GM18507 (cell line): ENCODE results near the gene DNM2.

Experiments used
- DNase-seq: peaks from one replicate; pipeline ENCODE4 v3.0.0; 2011; ENCODE audit warnings: low read depth; ENCODE audit not compliant: insufficient read length; ENCODE audit errors: extremely low spot score
- FAIRE-seq: peaks from 2 replicates; lab custom pipeline; 2011; peaks lifted over from hg19 to GRCh38; lab: Jason Lieb, UNC

DNM2 gene

GRCh38 chr19:10805065-10805757 is 87.3 kb downstream of the DNM2 start:
- no peak for FAIRE-seq
- DNase-seq = no peak

- no peak for FAIRE-seq
- no peak for DNase-seq
Measured at GRCh38 chr19:10805758-10806247, 87.9 kb downstream of the DNM2 start.

DNA sequence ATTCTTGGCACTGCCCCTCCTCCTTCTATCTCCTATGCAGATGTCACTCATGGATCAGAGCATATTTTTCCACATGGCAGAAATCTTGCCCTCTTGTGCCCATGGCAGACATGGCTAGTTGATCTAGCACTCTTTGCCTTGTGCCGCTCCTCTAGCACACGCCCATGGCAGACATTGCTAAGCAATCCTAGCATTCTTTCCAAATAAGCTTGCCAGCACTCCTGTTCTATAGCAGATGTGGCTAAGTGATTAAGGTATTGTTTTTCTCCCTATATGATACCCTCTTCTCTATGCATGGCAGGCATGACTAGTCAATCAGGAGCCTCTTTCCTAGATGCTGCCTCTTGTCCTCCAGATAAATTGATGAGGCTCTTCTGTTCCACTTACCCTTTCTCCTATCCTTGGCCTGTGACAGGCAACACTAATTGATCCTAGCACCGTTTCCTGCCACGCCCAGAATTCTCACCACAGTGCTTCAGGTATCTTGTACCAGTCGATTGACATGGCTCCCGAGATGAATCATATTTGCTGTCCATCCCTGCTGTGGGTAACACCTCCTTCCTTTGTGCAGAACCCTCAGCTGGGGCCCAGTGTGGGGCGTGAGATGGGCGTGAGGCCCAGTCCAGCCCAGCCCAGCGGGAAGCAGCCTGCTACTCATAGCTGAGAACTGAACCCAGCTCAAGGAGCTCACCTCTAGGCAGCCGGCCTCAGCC is 91.2 kb downstream of the DNM2 start:
- no peak for FAIRE-seq
- no peak for DNase-seq

DNA sequence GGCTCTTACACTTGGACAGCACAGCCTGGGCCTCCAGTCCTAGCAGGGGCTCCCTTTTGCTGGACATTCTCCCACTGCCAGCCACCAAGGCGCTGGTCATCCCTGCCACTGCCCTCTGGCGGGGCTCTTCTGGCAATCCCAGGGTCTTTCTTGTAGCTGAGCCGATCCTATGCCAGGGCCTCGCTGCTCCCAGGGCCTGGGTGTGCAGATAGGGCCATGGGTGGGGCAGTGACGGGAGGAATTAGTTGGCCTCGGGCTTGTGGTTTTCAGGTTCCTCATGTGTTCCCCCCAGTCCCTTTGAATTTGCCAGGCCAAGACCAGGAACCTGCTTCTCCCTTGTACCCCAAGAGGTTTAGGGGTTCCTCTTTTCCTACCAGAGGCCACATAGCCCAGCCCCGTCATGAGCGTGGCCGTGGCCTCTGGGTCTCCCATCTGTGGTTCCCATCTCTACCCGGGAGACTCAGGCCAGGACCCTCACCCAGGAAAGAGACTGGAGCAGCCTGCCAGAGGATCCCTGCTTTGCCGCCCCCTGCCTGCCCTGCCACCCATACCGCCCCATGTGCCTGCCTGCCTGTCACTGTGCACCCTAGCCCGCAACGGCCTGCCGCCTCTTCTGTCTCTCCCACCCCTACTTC is 91.9 kb downstream of the DNM2 start:
- FAIRE-seq (no peak), DNase-seq (no peak)

GRCh38 chr19:10811391-10812111 is 93.7 kb downstream of the DNM2 start:
- FAIRE-seq (no peak), DNase-seq (no peak)

DNA sequence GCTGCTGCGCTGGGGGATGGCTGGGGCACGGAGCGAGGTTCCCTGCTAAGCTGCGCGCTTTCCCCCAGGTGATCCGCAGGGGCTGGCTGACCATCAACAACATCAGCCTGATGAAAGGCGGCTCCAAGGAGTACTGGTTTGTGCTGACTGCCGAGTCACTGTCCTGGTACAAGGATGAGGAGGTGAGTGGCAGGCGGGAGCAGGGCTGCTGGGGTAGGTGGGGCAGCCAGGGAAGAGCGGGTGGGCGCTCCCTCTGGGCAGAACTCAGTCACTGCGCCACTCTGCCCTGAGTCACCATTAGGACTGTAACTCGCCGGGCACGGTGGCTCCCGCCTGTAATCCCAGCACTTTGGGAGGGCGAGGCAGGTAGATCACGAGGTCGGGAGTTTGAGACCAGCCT is 94.3 kb downstream of the DNM2 start:
- DNase-seq = no peak
- FAIRE-seq = no peak

DNA sequence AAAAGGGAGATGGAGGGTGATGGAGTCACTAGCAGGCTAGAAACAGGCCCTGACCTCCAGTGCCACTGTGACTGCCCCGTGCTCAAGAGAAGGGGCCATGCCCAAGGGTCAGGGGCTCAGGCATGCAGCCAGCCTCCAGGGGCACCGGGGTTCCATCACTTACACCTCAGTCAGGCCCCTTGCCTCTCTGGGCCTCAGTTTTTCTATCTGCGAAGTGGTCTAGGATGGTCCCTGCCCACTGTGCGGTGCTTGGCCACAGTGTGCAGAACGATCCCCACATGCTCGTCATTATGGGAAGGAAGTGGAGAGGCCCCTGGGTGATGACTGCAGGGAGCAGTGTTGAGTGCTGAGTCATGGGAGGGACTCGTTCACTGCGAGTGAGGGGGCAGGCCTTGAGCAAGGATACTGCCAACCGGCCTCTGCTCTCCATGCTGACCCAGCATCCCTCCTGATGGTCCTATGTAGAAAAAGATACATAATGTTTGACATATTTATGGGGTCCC is 95.1 kb downstream of the DNM2 start:
- FAIRE-seq (no peak), DNase-seq (no peak)

DNA sequence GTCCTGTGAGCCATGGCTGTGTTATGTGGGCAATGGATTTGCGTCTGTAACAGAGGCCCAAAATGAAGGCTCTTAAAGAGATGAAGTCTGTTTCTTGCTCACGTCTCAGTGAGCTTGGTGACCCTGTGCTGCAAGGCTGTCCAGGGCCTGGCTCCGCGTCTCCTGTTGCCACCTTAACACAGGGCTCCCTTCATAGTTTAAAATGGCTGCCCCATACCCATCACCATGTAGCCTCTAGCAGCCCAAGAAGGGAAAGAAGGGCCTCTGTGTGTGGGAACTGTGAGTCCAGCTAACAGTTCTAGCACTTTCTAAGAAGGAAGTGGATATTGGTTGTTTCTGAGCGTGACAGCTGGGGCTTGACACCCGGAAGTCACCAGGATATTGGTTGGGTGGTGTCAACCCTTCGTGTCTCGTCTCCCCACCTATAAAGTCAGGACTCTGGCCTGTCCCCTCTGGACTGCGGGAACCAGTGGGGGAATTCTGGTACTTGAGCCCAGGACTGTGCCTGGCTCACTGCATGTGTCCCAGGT is 97.2 kb downstream of the DNM2 start:
- no peak for DNase-seq
- no peak for FAIRE-seq

DNA sequence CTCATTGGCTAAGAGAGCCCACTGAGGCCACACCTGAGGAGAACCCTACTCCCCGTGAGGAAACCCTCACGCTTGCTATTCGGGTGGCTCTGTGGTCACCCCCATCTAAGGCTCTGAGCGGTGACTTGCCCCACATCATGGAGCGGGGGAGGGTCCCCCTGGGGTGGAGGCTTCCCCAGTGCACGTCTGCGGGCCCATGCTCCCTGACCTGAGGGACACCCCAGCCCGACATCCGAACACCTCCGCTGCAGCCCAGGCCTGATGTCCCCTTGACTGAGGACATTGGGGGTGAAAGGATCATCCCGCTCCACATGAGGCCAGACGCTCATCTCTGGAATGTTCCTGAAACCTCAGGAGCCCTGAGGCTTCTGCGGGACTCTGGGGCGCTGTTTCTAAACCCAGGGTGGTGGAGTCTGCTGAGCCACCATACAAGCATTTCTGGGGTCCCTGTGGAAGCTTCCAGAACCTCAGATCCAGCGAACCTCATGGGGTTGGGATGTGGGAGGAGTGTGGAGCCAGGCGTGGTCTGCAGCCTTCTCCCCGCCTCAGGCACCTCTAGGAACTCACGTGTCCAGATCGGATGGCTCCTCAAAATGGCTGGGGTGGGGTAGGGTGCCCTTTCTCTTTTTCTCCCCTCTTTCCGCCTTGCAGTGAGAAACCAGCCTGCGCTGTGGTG is 98.2 kb downstream of the DNM2 start:
- DNase-seq (no peak), FAIRE-seq (no peak)

DNA sequence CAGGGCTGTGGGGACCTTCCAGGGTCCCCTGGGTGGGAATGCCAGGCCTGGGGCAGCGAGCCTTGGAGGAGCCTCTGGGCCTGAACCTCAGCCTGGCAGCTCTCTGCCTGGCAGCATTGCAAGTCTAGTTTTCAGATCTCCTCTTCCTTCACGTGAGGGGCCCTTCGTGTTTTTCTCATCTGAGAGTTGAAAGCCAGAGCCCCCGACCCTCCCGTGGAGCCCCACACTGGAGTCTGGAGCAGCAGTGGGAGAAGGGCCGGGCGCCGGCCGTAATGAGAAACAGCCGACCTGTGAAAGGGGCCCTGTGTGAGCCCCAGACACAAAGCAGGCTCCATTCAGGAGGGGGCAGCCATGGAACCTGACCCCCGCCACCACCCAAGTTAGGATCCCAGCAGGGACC is 98.8 kb downstream of the DNM2 start:
- FAIRE-seq = no peak
- no peak for DNase-seq

DNA sequence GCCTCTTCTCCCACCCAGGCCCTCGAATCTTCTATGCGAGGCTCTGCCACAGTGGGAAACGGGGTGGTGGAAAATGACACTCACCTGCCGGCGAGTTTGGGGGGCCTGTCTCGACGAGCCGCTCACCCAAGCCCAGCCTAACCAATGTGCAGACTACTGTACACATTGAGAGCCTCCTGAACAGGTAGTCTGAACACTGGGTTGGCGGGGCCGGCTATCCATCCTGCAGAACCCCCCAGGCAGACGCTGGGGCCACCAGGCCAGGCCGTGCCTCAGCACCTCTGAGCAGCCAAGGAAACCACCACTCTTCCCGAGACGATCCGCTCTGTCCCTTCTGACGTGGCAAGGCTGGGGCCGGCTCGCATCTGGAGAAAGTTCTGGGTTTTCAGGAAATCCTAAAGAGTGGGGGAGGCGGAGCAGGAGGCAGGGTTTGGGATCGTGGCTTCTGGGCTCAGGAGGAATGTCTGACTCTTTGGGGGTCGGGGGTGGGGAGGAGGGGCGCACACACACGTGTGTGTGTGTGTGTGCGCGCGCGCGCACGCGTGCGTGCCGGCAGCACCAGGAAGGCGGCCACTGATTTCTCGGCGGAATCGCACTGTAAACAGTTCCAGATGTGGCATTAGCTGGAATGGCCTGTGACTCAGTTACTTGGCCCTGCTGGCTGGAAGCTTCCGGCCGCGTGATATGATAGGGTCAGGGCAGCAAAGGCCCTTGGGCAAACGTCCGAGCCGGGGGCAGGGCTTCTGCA is 99.6 kb downstream of the DNM2 start:
- no peak for DNase-seq
- FAIRE-seq = no peak

- DNase-seq (no peak), FAIRE-seq (no peak)
Measured at GRCh38 chr19:10818301-10819123, 100.6 kb downstream of the DNM2 start.

GRCh38 chr19:10819124-10820060 is 101.5 kb downstream of the DNM2 start:
- no peak for DNase-seq
- FAIRE-seq = no peak

DNA sequence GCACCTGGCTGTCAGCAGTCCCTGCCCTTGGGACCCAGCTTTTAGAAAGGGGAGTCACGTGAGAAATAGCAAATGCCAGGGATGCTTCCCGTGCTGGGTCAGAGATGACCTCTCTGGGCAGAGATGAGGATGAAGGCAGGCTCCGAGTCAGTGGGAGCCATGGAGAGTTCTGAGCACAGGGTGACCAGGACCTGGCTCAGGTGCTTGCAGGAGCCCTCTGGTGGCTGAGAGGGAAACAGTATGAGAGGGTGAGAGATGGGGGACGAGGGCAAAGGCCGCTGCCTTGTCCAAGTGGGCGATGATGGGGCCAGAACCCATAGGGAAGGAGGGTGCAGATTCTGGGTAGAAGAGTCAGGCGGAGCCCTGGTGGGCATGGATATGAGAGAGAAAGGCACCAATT is 102.3 kb downstream of the DNM2 start:
- FAIRE-seq = no peak
- no peak for DNase-seq

DNA sequence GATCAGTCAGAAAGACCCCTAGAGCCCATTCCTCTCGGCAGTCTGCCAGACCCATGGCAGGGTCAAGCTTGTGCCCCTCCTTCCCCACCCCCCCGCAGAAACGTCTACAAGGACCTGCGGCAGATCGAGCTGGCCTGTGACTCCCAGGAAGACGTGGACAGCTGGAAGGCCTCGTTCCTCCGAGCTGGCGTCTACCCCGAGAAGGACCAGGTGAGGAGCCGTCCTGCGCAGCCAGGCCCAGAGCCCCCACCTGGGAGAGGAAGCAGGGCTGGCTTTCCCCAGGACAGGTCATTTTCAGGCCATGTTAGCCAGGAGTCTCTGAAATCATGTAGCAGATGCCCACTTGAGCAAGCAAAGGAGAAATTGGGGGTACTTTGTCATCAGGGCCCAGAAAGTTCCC is 105.8 kb downstream of the DNM2 start:
- DNase-seq (no peak), FAIRE-seq (no peak)

GRCh38 chr19:10826231-10826630 is 108.4 kb downstream of the DNM2 start:
- FAIRE-seq (no peak), DNase-seq (no peak)

GRCh38 chr19:10826846-10827245 is 109.0 kb downstream of the DNM2 start:
- no peak for FAIRE-seq

More at GRCh38 chr19:10826846-10827245, 109.0 kb downstream of the DNM2 start:
- DNase-seq = no peak
